HepG2 (cell line): ENCODE data around the gene INTS7.

Source experiments
- CEBPB ChIP-seq: IDR thresholded peaks from 2 replicates; pipeline ENCODE4 v1.6.1; 2011; ENCODE audit warnings: low read depth, low read length, improper control_type of control experiment, borderline replicate concordance
- CREM ChIP-seq, 2 experiments: sonication (generic) in 1 of 2; formaldehyde crosslinking in 1 of 2; IDR thresholded peaks; 2 replicates each; pipeline versions ENCODE4 v1.4.0 to v1.6.1; 2016 to 2020; ENCODE audit warnings: antibody characterized with exemption in 1 of 2, mild to moderate bottlenecking in 1 of 2, missing genetic modification reagents in 1 of 2
- ELF4 ChIP-seq: sonication (generic); formaldehyde crosslinking; IDR thresholded peaks from 2 replicates; pipeline ENCODE4 v1.5.0; 2020; ENCODE audit warnings: missing genetic modification reagents, mild to moderate bottlenecking, moderate library complexity, borderline replicate concordance
- EZH2 ChIP-seq: conservative IDR thresholded peaks from 2 replicates; pipeline ENCODE4 v1.6.1; 2012; ENCODE audit warnings: mild to moderate bottlenecking, low read depth, low read length, moderate library complexity
- JUNB ChIP-seq: sonication (generic); formaldehyde crosslinking; IDR thresholded peaks from 2 replicates; pipeline ENCODE4 v1.8.0; 2022; ENCODE audit warnings: missing genetic modification reagents, mild to moderate bottlenecking, borderline replicate concordance
- KMT2A ChIP-seq: sonication (generic); formaldehyde crosslinking; IDR thresholded peaks from 2 replicates; pipeline ENCODE4 v1.4.0; 2020; ENCODE audit warnings: missing genetic modification reagents
- POLR2A ChIP-seq, 2 experiments: IDR thresholded peaks; 2 replicates each; pipeline ENCODE4 v1.6.1; 2011; ENCODE audit warnings: low read depth in 2 of 2, low read length in 2 of 2, mild to moderate bottlenecking in 1 of 2, moderate library complexity in 1 of 2; ENCODE audit not compliant: insufficient read depth in 1 of 2
- RAD51 ChIP-seq: fragments of 450-650 bp; IDR thresholded peaks from 2 replicates; pipeline ENCODE4 v1.6.1; 2016; ENCODE audit warnings: borderline replicate concordance
- ZNF652 ChIP-seq: IDR thresholded peaks from 2 replicates; pipeline ENCODE4 v1.6.1; 2016; ENCODE audit warnings: low read depth, borderline replicate concordance
- TF ChIP-seq, protein P1 (sequence below): sonication (generic); formaldehyde crosslinking; IDR thresholded peaks from 2 replicates; pipeline ENCODE4 v1.5.0; 2020; ENCODE audit warnings: mild to moderate bottlenecking, missing genetic modification reagents, moderate library complexity
- TF ChIP-seq, protein P2 (sequence below): sonication (generic); formaldehyde crosslinking; IDR thresholded peaks from 2 replicates; pipeline ENCODE4 v1.4.0; 2020; ENCODE audit warnings: mild to moderate bottlenecking, low read depth, missing genetic modification reagents
- TF ChIP-seq, protein P3 (sequence below): sonication (generic); formaldehyde crosslinking; IDR thresholded peaks from 2 replicates; pipeline ENCODE4 v1.9.0; 2022; ENCODE audit warnings: low read depth, missing genetic modification reagents

DNA sequence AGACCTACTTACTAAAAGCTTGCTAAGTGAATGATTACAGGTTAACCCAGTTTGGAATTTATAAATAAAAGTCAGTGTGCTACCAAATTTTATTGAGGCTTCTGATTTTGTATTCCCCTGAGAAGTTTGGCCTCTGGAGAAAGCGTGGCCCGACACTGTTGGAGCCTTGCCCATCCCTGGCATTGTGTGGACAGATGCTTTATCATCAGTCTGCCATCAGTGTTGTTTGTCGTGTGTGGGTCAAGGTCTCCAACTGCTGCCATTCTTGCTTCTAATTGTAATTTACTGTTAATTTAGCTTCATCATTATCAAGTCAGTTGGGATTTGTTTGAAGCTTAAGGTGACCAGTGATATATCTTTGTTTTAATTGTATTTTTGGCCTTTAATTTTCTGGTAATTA lies 142.8 kb downstream of the INTS7 start:
- TF ChIP-seq EZH2: no peak
- TF ChIP-seq RAD51: no peak
- TF ChIP-seq, protein P1, sequence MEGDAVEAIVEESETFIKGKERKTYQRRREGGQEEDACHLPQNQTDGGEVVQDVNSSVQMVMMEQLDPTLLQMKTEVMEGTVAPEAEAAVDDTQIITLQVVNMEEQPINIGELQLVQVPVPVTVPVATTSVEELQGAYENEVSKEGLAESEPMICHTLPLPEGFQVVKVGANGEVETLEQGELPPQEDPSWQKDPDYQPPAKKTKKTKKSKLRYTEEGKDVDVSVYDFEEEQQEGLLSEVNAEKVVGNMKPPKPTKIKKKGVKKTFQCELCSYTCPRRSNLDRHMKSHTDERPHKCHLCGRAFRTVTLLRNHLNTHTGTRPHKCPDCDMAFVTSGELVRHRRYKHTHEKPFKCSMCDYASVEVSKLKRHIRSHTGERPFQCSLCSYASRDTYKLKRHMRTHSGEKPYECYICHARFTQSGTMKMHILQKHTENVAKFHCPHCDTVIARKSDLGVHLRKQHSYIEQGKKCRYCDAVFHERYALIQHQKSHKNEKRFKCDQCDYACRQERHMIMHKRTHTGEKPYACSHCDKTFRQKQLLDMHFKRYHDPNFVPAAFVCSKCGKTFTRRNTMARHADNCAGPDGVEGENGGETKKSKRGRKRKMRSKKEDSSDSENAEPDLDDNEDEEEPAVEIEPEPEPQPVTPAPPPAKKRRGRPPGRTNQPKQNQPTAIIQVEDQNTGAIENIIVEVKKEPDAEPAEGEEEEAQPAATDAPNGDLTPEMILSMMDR (CRISPR knock-in tag): no peak
- TF ChIP-seq JUNB (CRISPR knock-in tag): no peak
- TF ChIP-seq KMT2A (CRISPR knock-in tag): no peak
- no peak for TF ChIP-seq CEBPB
- TF ChIP-seq, protein P2, sequence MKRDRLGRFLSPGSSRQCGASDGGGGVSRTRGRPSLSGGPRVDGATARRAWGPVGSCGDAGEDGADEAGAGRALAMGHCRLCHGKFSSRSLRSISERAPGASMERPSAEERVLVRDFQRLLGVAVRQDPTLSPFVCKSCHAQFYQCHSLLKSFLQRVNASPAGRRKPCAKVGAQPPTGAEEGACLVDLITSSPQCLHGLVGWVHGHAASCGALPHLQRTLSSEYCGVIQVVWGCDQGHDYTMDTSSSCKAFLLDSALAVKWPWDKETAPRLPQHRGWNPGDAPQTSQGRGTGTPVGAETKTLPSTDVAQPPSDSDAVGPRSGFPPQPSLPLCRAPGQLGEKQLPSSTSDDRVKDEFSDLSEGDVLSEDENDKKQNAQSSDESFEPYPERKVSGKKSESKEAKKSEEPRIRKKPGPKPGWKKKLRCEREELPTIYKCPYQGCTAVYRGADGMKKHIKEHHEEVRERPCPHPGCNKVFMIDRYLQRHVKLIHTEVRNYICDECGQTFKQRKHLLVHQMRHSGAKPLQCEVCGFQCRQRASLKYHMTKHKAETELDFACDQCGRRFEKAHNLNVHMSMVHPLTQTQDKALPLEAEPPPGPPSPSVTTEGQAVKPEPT (CRISPR knock-in tag): no peak
- TF ChIP-seq, protein P3, sequence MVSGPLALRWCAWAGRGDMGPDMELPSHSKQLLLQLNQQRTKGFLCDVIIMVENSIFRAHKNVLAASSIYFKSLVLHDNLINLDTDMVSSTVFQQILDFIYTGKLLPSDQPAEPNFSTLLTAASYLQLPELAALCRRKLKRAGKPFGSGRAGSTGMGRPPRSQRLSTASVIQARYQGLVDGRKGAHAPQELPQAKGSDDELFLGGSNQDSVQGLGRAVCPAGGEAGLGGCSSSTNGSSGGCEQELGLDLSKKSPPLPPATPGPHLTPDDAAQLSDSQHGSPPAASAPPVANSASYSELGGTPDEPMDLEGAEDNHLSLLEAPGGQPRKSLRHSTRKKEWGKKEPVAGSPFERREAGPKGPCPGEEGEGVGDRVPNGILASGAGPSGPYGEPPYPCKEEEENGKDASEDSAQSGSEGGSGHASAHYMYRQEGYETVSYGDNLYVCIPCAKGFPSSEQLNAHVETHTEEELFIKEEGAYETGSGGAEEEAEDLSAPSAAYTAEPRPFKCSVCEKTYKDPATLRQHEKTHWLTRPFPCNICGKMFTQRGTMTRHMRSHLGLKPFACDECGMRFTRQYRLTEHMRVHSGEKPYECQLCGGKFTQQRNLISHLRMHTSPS (CRISPR knock-in tag): no peak
- TF ChIP-seq CREM (IDR thresholded peaks at IDR 0.05): no peak
- TF ChIP-seq CREM (CRISPR knock-in tag; IDR thresholded peaks at IDR 0.05): no peak
- no peak for TF ChIP-seq ELF4
- TF ChIP-seq POLR2A (IDR thresholded peaks at IDR 0.05; ENCODE audit: insufficient read depth in 1 of 2, low read depth in 2 of 2, low read length in 2 of 2): no peak
- TF ChIP-seq ZNF652 (CRISPR knock-in tag): no peak
